Measurements from ENCODE around the gene KCND2. TPM values are rescaled to one million over a fixed set of nuclear protein-coding genes. Genes with fewer than 3 reads are reported as not detected.

The KCND2 gene
- total and polyA plus RNA-seq, 2 donors from 2014 or later: 0.19 TPM; not detected in 1

- no peak overlapping the region for H3K27ac ChIP-seq (ENCODE audit: low read depth in 2 of 2, low read length in 2 of 2)
- intact Hi-C loops (cut with DNase I): no loop called here
- no peak overlapping the region for H3K9ac ChIP-seq (ENCODE audit: low read length in 3 of 3)
- DNase-seq: no peak
- no peak for FAIRE-seq
- no peaks in the 10 kb centered on the region for H3K27me3 ChIP-seq (ENCODE audit: control insufficient read depth, insufficient read depth, low read length)
- TF ChIP-seq, protein P1, sequence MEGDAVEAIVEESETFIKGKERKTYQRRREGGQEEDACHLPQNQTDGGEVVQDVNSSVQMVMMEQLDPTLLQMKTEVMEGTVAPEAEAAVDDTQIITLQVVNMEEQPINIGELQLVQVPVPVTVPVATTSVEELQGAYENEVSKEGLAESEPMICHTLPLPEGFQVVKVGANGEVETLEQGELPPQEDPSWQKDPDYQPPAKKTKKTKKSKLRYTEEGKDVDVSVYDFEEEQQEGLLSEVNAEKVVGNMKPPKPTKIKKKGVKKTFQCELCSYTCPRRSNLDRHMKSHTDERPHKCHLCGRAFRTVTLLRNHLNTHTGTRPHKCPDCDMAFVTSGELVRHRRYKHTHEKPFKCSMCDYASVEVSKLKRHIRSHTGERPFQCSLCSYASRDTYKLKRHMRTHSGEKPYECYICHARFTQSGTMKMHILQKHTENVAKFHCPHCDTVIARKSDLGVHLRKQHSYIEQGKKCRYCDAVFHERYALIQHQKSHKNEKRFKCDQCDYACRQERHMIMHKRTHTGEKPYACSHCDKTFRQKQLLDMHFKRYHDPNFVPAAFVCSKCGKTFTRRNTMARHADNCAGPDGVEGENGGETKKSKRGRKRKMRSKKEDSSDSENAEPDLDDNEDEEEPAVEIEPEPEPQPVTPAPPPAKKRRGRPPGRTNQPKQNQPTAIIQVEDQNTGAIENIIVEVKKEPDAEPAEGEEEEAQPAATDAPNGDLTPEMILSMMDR (IDR thresholded peaks at IDR 0.05; ENCODE audit: borderline replicate concordance, extremely low read depth, insufficient read depth): no peak
- no peak overlapping the region for H3K4me3 ChIP-seq (ENCODE audit: low read length in 3 of 3)
- no peaks in the 10 kb centered on the region for H3K4me1 ChIP-seq (ENCODE audit: control insufficient read depth in 2 of 3, insufficient read depth in 2 of 3, low read depth in 1 of 3, low read length in 3 of 3)
- H3K9me3 ChIP-seq (ENCODE audit: control insufficient read depth in 2 of 3, insufficient read depth in 1 of 3, low read length in 3 of 3): no peaks in the 10 kb centered on the region
- H3K36me3 ChIP-seq (ENCODE audit: control insufficient read depth in 2 of 3, insufficient read depth in 3 of 3, low read length in 3 of 3): no peaks in the 10 kb centered on the region
Measured at GRCh38 chr7:120344276-120344675, 71.3 kb downstream of the KCND2 start.

GRCh38 chr7:120353171-120353570 lies 80.2 kb downstream of the KCND2 start:
- Histone ChIP-seq H3K9me3 (ENCODE audit: control insufficient read depth in 2 of 3, insufficient read depth in 1 of 3, low read length in 3 of 3) (no peaks in the 10 kb centered on the region), H3K27ac (ENCODE audit: low read depth in 2 of 2, low read length in 2 of 2) (no peak overlapping the region), H3K9ac (ENCODE audit: low read length in 3 of 3) (no peak overlapping the region), H3K36me3 (ENCODE audit: control insufficient read depth in 2 of 3, insufficient read depth in 3 of 3, low read length in 3 of 3) (no peaks in the 10 kb centered on the region), H3K4me3 (ENCODE audit: low read length in 3 of 3) (no peak overlapping the region), H3K4me1 (ENCODE audit: control insufficient read depth in 2 of 3, insufficient read depth in 2 of 3, low read depth in 1 of 3, low read length in 3 of 3) (no peaks in the 10 kb centered on the region), H3K27me3 (ENCODE audit: control insufficient read depth, insufficient read depth, low read length) (no peaks in the 10 kb centered on the region)
- TF ChIP-seq, protein P1 (IDR thresholded peaks at IDR 0.05; ENCODE audit: borderline replicate concordance, extremely low read depth, insufficient read depth): no peak
- DNase-seq: no peak
- FAIRE-seq: no peak
- intact Hi-C loops (cut with DNase I): no loop called here

GRCh38 chr7:120360918-120361317 lies 87.9 kb downstream of the KCND2 start:
- FAIRE-seq (no peak), DNase-seq (no peak)
- TF ChIP-seq, protein P1 (IDR thresholded peaks at IDR 0.05; ENCODE audit: borderline replicate concordance, extremely low read depth, insufficient read depth): no peak
- Histone ChIP-seq H3K9ac (ENCODE audit: low read length in 3 of 3) (no peak overlapping the region), H3K27ac (ENCODE audit: low read depth in 2 of 2, low read length in 2 of 2) (no peak overlapping the region), H3K4me1 (ENCODE audit: control insufficient read depth in 2 of 3, insufficient read depth in 2 of 3, low read depth in 1 of 3, low read length in 3 of 3) (no peaks in the 10 kb centered on the region), H3K9me3 (ENCODE audit: control insufficient read depth in 2 of 3, insufficient read depth in 1 of 3, low read length in 3 of 3) (no peaks in the 10 kb centered on the region), H3K36me3 (ENCODE audit: control insufficient read depth in 2 of 3, insufficient read depth in 3 of 3, low read length in 3 of 3) (no peaks in the 10 kb centered on the region), H3K27me3 (ENCODE audit: control insufficient read depth, insufficient read depth, low read length) (no peaks in the 10 kb centered on the region), H3K4me3 (ENCODE audit: low read length in 3 of 3) (no peak overlapping the region)
- intact Hi-C loops (cut with DNase I): no loop called here

GRCh38 chr7:120363414-120363813 lies 90.4 kb downstream of the KCND2 start:
- Histone ChIP-seq H3K4me1 (ENCODE audit: control insufficient read depth in 2 of 3, insufficient read depth in 2 of 3, low read depth in 1 of 3, low read length in 3 of 3) (no peaks in the 10 kb centered on the region), H3K27me3 (ENCODE audit: control insufficient read depth, insufficient read depth, low read length) (no peaks in the 10 kb centered on the region), H3K9ac (ENCODE audit: low read length in 3 of 3) (no peak overlapping the region), H3K4me3 (ENCODE audit: low read length in 3 of 3) (no peak overlapping the region), H3K27ac (ENCODE audit: low read depth in 2 of 2, low read length in 2 of 2) (no peak overlapping the region), H3K9me3 (ENCODE audit: control insufficient read depth in 2 of 3, insufficient read depth in 1 of 3, low read length in 3 of 3) (no peaks in the 10 kb centered on the region), H3K36me3 (ENCODE audit: control insufficient read depth in 2 of 3, insufficient read depth in 3 of 3, low read length in 3 of 3) (no peaks in the 10 kb centered on the region)
- FAIRE-seq: no peak
- DNase-seq: no peak
- TF ChIP-seq, protein P1 (IDR thresholded peaks at IDR 0.05; ENCODE audit: borderline replicate concordance, extremely low read depth, insufficient read depth): no peak
- intact Hi-C loops (cut with DNase I): no loop called here
